GDM1 (cell line): ENCODE measurements around the gene SLC9A7.
A peak's percentile ranks its signal among the peaks of the same experiment; 100 is the strongest.
"Not testable (repeated sequence)": the region's sequence is repeated elsewhere in the genome, so short reads cannot be mapped to it uniquely, and the experiment has no call there.

Experiments
- DNase-seq: peaks from one replicate; lab custom pipeline; 2025; lab: John Stamatoyannopoulos, UW

Gene SLC9A7

DNA sequence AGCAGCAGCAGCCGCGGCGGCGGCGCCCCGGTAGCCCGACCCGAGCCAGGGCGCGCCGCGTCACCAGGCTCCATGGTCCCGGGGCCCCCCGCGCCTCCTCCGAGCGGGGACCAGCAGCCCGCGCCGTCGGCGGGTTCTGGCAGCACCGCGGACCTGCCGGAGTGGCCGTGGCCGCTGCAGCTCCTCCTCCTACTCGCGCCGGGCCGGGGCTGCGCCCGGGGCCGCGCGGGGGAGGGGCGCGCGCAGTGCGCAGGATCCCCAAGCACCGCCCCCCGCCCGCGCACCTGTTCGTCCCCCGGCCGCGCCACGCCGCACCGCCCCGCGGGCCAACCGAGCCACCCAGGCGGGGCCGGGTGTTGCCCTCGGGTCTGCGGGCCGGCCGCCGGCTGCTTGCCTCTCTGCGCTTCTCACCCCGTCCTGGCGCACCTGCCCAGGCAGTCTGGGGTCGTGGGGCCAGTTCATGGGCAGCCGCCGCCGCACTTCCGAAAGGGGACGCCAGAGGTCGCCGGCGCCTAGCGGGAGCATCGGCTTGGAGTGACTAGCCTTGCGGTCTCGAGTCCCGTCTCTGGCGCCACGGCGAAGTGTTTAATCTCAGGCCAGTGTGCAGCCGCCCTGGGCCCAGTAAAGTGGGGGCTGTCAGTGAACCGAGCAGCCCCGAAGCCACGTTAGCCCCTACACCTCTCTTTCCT, at the start of gene SLC9A7:
TSS of gene SLC9A7 (minus strand) at position 163 of the 689 bp plus-strand sequence. CDS start at position 74, 89 bp downstream.
- DNase-seq, result peak; percentile 71

DNA sequence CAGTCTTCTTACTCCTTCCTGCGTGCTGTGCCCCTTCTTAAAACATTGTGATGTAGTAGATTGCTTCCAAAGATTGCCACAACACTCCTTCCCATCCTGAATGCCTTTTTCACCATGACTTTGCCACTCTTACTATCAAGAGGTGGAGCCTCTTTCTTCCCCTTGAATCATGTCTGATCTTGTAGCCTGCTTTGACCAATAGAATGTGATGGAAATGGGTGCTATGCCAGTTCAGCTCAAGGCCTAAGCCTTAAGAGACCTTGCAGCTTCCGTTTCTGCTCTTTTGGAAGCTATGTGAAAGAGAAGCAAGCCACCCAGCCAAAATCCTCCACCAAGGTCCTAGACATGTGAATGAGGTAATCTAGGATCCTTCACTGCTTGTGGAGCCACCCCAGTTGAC, 46.4 kb upstream of the SLC9A7 start:
- no peak for DNase-seq

DNA sequence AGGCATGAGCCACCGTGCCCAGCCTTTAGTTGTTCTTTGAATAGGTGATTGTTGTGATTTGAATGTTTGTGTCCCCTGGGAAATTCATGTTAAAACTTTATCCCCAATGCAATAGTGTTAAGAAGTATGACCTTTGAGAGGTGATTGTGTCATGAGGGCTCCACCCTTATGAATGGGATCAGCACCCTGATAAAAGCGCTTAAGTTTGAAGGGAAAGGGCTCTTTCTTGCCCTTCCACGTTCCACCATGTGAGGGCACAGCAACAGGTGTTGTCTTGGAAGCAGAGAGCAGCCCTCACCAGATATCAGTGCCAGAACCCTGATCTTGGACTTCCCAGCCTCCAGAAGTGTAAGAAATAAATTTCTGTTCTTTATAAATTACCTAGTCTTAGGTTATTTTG, 44.2 kb upstream of the SLC9A7 start:
- DNase-seq, result no peak

GRCh38 chrX:46796574-46797191, 37.8 kb upstream of the SLC9A7 start:
- DNase-seq, result peak; percentile 53

DNA sequence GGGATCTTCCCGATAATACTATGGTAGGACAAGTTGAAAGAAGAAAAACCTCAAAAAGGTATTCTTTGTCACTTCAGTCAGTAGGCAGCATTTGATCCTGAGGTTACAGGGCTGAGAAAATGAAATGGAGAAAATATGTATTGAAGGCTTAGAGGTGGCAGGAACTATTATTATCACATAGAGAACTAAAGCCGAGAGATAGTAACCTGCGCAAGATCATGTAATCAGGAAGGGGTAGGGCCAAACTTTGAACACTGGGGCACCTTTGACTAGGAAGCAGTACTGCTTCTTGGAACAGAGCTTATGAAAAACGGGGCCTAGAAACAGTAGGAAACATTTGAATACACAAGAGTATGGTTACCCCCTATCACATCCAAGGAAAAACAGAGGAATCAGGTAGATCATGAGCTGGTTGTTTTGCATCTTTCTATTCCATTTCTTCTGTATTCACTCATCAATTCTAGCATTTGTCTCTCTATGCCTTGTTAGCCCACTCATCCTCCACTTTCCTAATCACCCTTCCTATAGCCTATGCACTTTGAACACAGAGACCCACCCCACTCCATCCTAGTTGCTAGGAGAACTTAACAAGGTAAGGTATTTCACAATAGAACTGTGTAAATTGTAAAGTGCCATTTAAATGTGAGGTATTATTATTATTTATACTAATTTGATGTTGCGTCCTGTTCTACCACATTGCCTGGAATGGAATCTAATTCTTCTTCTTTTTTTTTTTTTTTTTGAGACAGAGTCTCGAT, 34.6 kb upstream of the SLC9A7 start:
- no peak for DNase-seq

GRCh38 chrX:46792810-46793188, 33.9 kb upstream of the SLC9A7 start:
- DNase-seq, result no peak

DNA sequence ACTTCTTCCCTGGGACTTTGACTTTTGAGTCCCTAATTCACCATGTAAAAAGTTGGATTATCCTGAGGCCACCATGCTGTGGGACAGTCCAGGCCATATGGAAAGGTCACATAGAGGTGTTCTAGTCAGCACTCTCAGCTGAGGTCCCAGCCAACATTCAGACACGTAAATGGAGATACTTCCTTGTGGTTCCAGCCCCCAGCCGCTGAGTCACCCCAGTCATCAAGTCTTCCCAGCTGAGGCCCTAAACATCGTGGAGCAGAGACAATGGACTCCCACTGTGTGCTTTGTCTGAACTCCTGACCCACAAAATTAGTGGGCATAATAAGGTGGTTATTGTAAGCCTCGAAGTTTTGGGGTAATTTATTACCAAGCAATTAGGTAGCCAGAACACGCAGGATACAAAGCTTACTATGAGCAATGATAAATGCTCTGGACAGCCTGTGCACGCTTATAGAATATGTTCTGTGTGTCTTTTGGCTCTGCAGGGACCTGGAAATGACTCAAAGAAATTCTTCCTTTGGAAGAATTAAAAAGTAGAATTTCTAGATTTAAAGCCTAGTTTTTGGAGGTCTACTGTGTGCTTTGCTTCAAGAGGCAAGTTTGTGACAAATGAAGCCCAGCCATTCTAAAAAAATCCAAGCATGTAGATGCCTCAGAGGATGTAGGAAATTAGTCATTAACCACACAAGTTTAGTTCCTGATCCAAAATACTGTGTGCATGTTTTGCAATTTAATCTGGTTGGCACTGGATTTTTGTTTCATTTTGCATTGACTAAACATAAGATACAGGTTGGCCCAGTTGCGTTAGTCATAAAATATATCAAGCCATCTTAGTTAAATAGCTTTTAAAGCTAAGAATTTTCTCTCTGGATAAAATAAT, 33.2 kb upstream of the SLC9A7 start:
- peak; percentile 29 for DNase-seq

- no peak for DNase-seq
These were observed 30.0 kb upstream of the SLC9A7 start for GRCh38 chrX:46788902-46789301.

- not testable (repeated sequence) for DNase-seq
These were observed 25.5 kb upstream of the SLC9A7 start for GRCh38 chrX:46784437-46784836.

DNA sequence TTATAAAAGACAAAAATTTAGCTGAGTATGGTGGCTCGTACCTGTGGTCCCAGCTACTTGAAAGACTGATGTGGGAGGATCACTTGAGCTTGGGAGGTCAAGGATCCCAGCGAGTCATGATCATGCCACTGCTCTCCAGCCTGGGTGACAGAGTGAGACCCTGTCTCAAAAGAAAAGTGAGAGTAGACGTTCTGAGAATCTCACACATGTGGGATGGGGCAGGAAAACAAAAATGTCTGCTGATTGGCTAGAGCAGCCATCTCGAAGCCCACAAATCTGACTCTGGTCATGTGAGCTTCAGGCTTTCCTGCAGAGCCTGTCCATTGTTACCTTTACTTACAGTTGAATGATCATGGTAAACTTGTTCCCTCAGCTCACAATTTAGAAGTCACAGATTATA, 23.1 kb upstream of the SLC9A7 start:
- DNase-seq, result no peak

GRCh38 chrX:46777971-46778810, 19.3 kb upstream of the SLC9A7 start:
- DNase-seq, result no peak

- no peak for DNase-seq
These were observed 11.9 kb upstream of the SLC9A7 start for GRCh38 chrX:46770817-46771163.

DNA sequence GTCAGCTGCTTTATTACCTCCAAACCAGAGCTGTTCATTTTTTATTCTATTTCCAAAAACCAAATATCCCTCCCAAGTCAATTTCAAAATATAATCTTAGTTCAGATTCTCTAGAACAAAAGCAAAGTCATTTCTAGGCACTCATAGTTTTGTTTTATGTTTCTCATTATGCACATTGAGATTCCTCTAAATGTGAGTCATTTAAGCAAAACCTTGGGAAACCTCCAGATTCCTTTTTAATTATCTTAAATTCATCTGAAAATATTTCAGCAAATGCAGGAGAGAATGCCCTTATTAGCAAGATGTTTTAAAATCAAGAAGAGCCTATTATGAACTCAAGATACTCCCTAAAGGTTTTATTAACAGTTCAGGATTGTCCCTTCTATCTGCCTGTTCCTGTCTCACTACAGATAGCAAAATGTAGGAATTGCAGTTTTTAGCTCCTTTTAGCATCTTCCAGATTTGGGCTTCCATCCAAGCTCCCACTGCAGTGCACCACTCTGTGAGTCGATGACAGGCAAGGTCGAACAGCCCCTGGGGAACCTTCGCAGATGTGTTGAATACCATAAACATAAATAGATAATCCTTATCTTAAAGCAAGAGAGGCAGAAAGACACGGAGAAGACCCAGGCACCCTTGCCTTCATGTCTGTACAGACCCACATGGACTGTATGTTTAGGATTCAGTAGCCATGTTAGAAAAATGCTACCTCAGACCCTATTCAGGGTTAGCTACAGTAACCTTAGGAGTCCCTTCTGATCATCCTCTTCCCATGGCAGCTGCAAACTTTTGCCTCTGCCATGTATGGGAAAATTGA, 11.3 kb upstream of the SLC9A7 start:
- no peak for DNase-seq

- no peak for DNase-seq
These were observed 4.0 kb upstream of the SLC9A7 start for GRCh38 chrX:46762963-46763362.

DNA sequence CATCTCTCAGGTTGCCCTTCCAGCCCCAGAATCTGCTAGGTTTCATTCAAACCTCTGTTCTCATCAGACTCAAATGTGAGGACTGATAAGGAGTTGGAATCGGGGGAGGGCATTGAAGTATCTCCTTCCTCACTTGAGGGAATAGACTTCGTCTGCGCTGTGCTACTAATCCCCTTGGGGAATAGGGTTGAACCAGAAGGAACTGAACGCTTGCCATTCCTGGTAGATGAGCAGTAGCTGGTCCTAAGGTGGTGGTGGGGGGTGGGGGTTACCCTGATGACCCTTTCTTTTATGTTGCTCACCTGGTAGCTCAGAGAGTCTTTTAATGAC, 692 bp upstream of the SLC9A7 start:
- DNase-seq, result no peak

- DNase-seq, result no peak
These were observed 559 bp downstream of the SLC9A7 start for GRCh38 chrX:46758163-46758955.

DNA sequence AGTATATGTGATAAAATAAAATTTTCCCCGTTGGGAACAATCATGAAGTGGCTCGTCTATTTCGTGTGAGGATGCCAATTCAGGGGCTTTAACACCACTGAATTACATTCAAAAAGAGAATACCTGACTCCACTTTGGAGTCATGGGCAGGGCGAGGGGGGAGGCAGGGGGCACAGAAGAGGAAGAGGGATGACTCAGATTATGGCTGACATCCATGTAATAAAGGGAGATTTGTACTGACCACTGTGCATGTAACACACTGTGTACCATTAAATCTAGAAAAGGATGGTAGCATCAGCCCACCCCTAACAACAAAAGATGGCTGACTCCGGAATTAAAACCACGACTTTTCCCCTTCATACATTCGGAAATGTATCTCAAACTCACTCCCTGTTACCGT, 1.3 kb downstream of the SLC9A7 start:
- no peak for DNase-seq

DNA sequence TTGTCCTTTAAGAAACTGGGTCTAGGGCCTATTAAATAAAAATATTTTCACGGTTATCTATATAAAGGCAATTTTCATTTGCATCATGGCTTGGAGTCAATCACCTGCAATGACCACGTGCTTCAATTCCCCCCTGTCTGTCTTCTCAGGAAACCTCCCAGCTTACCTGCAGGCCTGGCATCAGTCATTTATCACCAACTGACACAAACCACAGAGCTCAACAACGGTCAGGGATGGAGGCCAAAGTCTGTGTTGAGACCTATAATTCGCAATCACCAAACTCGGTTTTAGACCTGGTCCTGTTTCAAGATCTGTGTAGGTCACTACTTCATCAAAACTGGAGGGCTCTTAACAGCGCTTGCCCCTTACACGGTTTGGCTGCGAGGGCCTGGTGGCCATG, 1.9 kb downstream of the SLC9A7 start:
- no peak for DNase-seq

- no peak for DNase-seq
These were observed 3.2 kb downstream of the SLC9A7 start for GRCh38 chrX:46755671-46756070.

DNA sequence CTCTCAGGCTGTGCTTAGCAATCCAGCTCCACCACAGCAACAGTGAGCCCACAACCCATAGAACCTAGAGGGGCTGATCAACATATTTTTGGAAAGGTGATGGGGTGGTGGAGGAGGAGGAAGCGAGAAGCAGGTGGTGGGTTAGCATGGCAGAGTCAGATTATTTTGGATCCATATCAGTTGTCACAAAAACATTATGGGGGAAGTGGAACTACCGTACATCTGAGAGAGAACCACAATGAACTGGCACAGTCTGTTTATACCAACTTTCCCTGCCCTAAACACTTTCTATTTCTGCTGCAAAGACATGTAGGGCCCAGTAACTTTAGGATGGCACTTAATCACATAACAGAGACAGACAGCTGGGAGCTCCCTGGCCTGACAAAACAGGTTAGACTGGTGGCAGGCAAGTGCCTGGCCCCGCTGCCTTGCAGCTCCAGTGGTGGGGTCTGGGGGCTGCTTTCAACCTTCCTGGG, 4.3 kb downstream of the SLC9A7 start:
- peak; percentile 39 for DNase-seq
